Hippocampal formation (tissue), 2 donors: ENCODE results near the gene EXOSC6.
"Not testable (repeated sequence)": the region's sequence is repeated elsewhere in the genome, so short reads cannot be mapped to it uniquely, and the experiment has no call there.

Experiments
- DNase-seq, 2 donors: peaks; one replicate each; lab custom pipeline; 2025; lab: John Stamatoyannopoulos, UW

Gene EXOSC6

GRCh38 chr16:70254180-70254964 lies 2.6 kb upstream of the EXOSC6 start:
- no peak for DNase-seq

- DNase-seq, result no peak
Observed at GRCh38 chr16:70253291-70254106, 1.8 kb upstream of the EXOSC6 start.

GRCh38 chr16:70252355-70252988 lies 732 bp upstream of the EXOSC6 start:
- DNase-seq, result no peak

- peak in 1 of 2 donors; percentile 14 for DNase-seq
Observed at GRCh38 chr16:70250748-70251628, 752 bp downstream of the EXOSC6 start.

- not testable (repeated sequence) for DNase-seq
Observed at GRCh38 chr16:70249697-70250096, 2.0 kb downstream of the EXOSC6 start.

- not testable (repeated sequence) for DNase-seq
Observed at GRCh38 chr16:70238773-70239172, 13.0 kb downstream of the EXOSC6 start.

- DNase-seq, result not testable (repeated sequence)
Observed at GRCh38 chr16:70231831-70232230, 19.9 kb downstream of the EXOSC6 start.

- not testable (repeated sequence) for DNase-seq
Observed at GRCh38 chr16:70226024-70226423, 25.7 kb downstream of the EXOSC6 start.

GRCh38 chr16:70225430-70225829 lies 26.3 kb downstream of the EXOSC6 start:
- not testable (repeated sequence) for DNase-seq

- not testable (repeated sequence) for DNase-seq
Observed at GRCh38 chr16:70224645-70225044, 27.1 kb downstream of the EXOSC6 start.

- not testable (repeated sequence) for DNase-seq
Observed at GRCh38 chr16:70223971-70224513, 27.7 kb downstream of the EXOSC6 start.

GRCh38 chr16:70223216-70223615 lies 28.5 kb downstream of the EXOSC6 start:
- not testable (repeated sequence) for DNase-seq

- DNase-seq, result not testable (repeated sequence)
Observed at GRCh38 chr16:70222574-70222973, 29.2 kb downstream of the EXOSC6 start.

- not testable (repeated sequence) for DNase-seq
Observed at GRCh38 chr16:70218586-70218985, 33.2 kb downstream of the EXOSC6 start.

GRCh38 chr16:70206382-70206781 lies 45.4 kb downstream of the EXOSC6 start:
- not testable (repeated sequence) for DNase-seq

GRCh38 chr16:70204668-70205405 lies 46.9 kb downstream of the EXOSC6 start:
- not testable (repeated sequence) for DNase-seq

GRCh38 chr16:70204010-70204409 lies 47.7 kb downstream of the EXOSC6 start:
- not testable (repeated sequence) for DNase-seq

GRCh38 chr16:70203508-70203907 lies 48.2 kb downstream of the EXOSC6 start:
- not testable (repeated sequence) for DNase-seq

- DNase-seq, result not testable (repeated sequence)
Observed at GRCh38 chr16:70200063-70200462, 51.7 kb downstream of the EXOSC6 start.

GRCh38 chr16:70199170-70199569 lies 52.6 kb downstream of the EXOSC6 start:
- not testable (repeated sequence) for DNase-seq
